Panc1 (cell line): Measurements from ENCODE around the gene IL1F10. TPM values are rescaled to one million over a fixed set of nuclear protein-coding genes. Genes with fewer than 3 reads are reported as not detected.

Experiments
- ATAC-seq: fragments of 200-7000 bp; cut with Tn5 transposase; 2 replicates; pipeline ENCODE4 v1.9.1; 2020; ENCODE audit warnings: mild to moderate bottlenecking, moderate library complexity
- BruUV-seq: library from RNA; stranded (reverse); fragments of 400-500 nt; replicated peaks from 2 replicates; lab custom pipeline; 2021; lab: Mats Ljungman, UMichigan
- CTCF ChIA-PET: fragments of 300-600 bp; sonication (Branson Sonifier 250); formaldehyde crosslinking; loops from one replicate; lab custom pipeline; 2022; ENCODE audit warnings: antibody characterized with exemption; lab: Charles Lee
- POLR2A ChIA-PET: fragments of 300-600 bp; sonication (Branson Sonifier 250); formaldehyde crosslinking; loops from one replicate; lab custom pipeline; 2022; ENCODE audit warnings: antibody characterized with exemption; lab: Charles Lee
- DNase-seq: peaks from one replicate; pipeline ENCODE4 v3.0.0-alpha.2; 2010; ENCODE audit warnings: low read depth, low spot score
- H3K27ac ChIP-seq: 2 replicates; pipeline ENCODE4 v1.5.1; 2011; ENCODE audit warnings: mild to moderate bottlenecking, low read length, inconsistent platforms
- H3K27me3 ChIP-seq: fragments of 200-500 bp; sonication (Bioruptor generic); 2 replicates; pipeline ENCODE4 v1.6.0; 2014; ENCODE audit warnings: low read length, inconsistent platforms; ENCODE audit not compliant: control insufficient read depth, insufficient read depth
- H3K36me3 ChIP-seq: fragments of 200-500 bp; sonication (Bioruptor generic); 2 replicates; pipeline ENCODE4 v1.5.1; 2014; ENCODE audit warnings: inconsistent platforms, mild to moderate bottlenecking, low read length, moderate library complexity; ENCODE audit not compliant: control insufficient read depth, insufficient read depth
- H3K4me1 ChIP-seq: 2 replicates; pipeline ENCODE4 v1.5.1; 2011; ENCODE audit warnings: inconsistent platforms, mild to moderate bottlenecking, low read length, moderate library complexity; ENCODE audit not compliant: control insufficient read depth, insufficient read depth
- H3K4me3 ChIP-seq, 2 experiments: 2 replicates each; pipeline ENCODE4 v1.5.1; 2011 to 2012; ENCODE audit warnings: low read depth in 2 of 2, low read length in 2 of 2, mild to moderate bottlenecking in 2 of 2, inconsistent platforms in 1 of 2, moderate library complexity in 1 of 2
- H3K9me3 ChIP-seq: fragments of 200-500 bp; sonication (Bioruptor generic); 2 replicates; pipeline ENCODE4 v1.5.1; 2014; ENCODE audit warnings: low read depth, mild to moderate bottlenecking, inconsistent platforms, low read length, moderate library complexity; ENCODE audit not compliant: control insufficient read depth, insufficient read depth
- CTCF ChIP-seq: fragments of 450-650 bp; IDR thresholded peaks from 2 replicates; pipeline ENCODE4 v1.5.1; 2017; ENCODE audit warnings: mild to moderate bottlenecking
- POLR2AphosphoS5 ChIP-seq: IDR thresholded peaks from 2 replicates; pipeline ENCODE4 v1.6.1; 2012; ENCODE audit warnings: mild to moderate bottlenecking, low read depth, low read length, moderate library complexity
- REST ChIP-seq, 2 experiments: IDR thresholded peaks; 2 replicates each; pipeline ENCODE4 v1.6.1; 2011 to 2012; ENCODE audit warnings: low read depth in 2 of 2, control low read depth in 1 of 2, low read length in 1 of 2, mild to moderate bottlenecking in 1 of 2, moderate library complexity in 1 of 2; ENCODE audit not compliant: insufficient read depth in 1 of 2
- SIN3A ChIP-seq: IDR thresholded peaks from 2 replicates; pipeline ENCODE4 v1.6.1; 2012; ENCODE audit warnings: low read depth, mild to moderate bottlenecking, low read length, moderate library complexity, borderline replicate concordance; ENCODE audit not compliant: insufficient read depth
- TCF7L2 ChIP-seq: IDR thresholded peaks from 2 replicates; pipeline ENCODE4 v1.6.1; 2011; ENCODE audit warnings: mild to moderate bottlenecking, low read depth, low read length, inconsistent platforms
- in situ Hi-C: cut with HindIII; loops from 2 replicates; pipeline ENCODE4 v1.10.0; 2016; ENCODE audit warnings: low sequenced_read_pairs, low pct_unique_long_range_greater_than_20kb
- intact Hi-C: fragments of 100-400 bp; cut with micrococcal nuclease; formaldehyde crosslinking; loops from one replicate; pipeline ENCODE4 v1.10.0; 2022; ENCODE audit not compliant: unreplicated experiment
- total RNA-seq: library from RNA; stranded (reverse); gene quantifications from one replicate; pipeline ENCODE4 v1.2.1, GENCODE V29; 2021; ENCODE audit not compliant: unreplicated experiment

The IL1F10 gene
- total RNA-seq, 1 experiment from 2014 or later: not detected

GRCh38 chr2:113105047-113105785 lies 37.4 kb downstream of the IL1F10 start:
- TF ChIP-seq POLR2AphosphoS5 (no peak), TCF7L2 (no peak), REST (IDR thresholded peaks at IDR 0.05; ENCODE audit: insufficient read depth in 1 of 2, low read depth in 2 of 2, low read length in 1 of 2) (no peak), SIN3A (no peak), CTCF (no peak)
- ATAC-seq: no peak
- Histone ChIP-seq H3K36me3 (no peaks in the 10 kb centered on the region), H3K9me3 (no peaks in the 10 kb centered on the region), H3K4me1 (no peaks in the 10 kb centered on the region), H3K27ac (no peak overlapping the region), H3K27me3 (peaks cover 6% of the 10 kb centered on the region; the same call in 1 of the 2 replicates), H3K4me3 (no peak overlapping the region)
- no peak for DNase-seq
- in situ Hi-C loops (no loop called here), intact Hi-C loops (no loop called here)
- BruUV-seq: no TSS peak
- POLR2A ChIA-PET: no interaction called here
- CTCF ChIA-PET: no interaction called here

GRCh38 chr2:113111121-113111520 lies 43.4 kb downstream of the IL1F10 start:
- CTCF ChIA-PET: no interaction called here
- Histone ChIP-seq H3K36me3 (no peaks in the 10 kb centered on the region), H3K27me3 (peaks cover 4% of the 10 kb centered on the region; the same call in 1 of the 2 replicates), H3K27ac (no peak overlapping the region), H3K4me1 (no peaks in the 10 kb centered on the region), H3K9me3 (no peaks in the 10 kb centered on the region), H3K4me3 (no peak overlapping the region)
- in situ Hi-C loops (no loop called here), intact Hi-C loops (no loop called here)
- no TSS peak for BruUV-seq
- ATAC-seq (no peak), DNase-seq (no peak)
- no peak for TF ChIP-seq SIN3A
- TF ChIP-seq TCF7L2: no peak
- no peak for TF ChIP-seq POLR2AphosphoS5
- no peak for TF ChIP-seq CTCF
- TF ChIP-seq REST (IDR thresholded peaks at IDR 0.05; ENCODE audit: insufficient read depth in 1 of 2, low read depth in 2 of 2, low read length in 1 of 2): no peak
- POLR2A ChIA-PET: no interaction called here
